Memory B cell (primary cell): Measurements from ENCODE around the gene CARS2.
A peak's percentile ranks its signal among the peaks of the same experiment; 100 is the strongest.
"Not testable (repeated sequence)": the region's sequence is repeated elsewhere in the genome, so short reads cannot be mapped to it uniquely, and the experiment has no call there.

Experiments
- ATAC-seq: fragments of 150-1000 bp; cut with Tn5 transposase; 2 replicates; pipeline ENCODE4 v1.10.0; 2021; ENCODE audit warnings: low read depth, mild to moderate bottlenecking, moderate library complexity
- DNase-seq, 2 donors: peaks; one replicate each; pipeline ENCODE4 v3.0.0; 2022; ENCODE audit warnings: low spot score in 2 of 2
- H3K27ac Mint-ChIP-seq: one replicate; pipeline ENCODE4 v1.8.0; 2022; ENCODE audit warnings: mild to moderate bottlenecking, moderate library complexity, mixed read lengths
- H3K27me3 Mint-ChIP-seq: one replicate; pipeline ENCODE4 v1.8.0; 2022; ENCODE audit warnings: mixed read lengths
- H3K36me3 Mint-ChIP-seq: one replicate; pipeline ENCODE4 v1.8.0; 2022; ENCODE audit warnings: mild to moderate bottlenecking, mixed read lengths
- H3K4me1 Mint-ChIP-seq: one replicate; pipeline ENCODE4 v1.8.0; 2022; ENCODE audit warnings: mixed read lengths
- H3K4me3 Mint-ChIP-seq: one replicate; pipeline ENCODE4 v1.8.0; 2022; ENCODE audit warnings: mild to moderate bottlenecking, moderate library complexity, mixed read lengths
- H3K9me3 Mint-ChIP-seq: one replicate; pipeline ENCODE4 v1.8.0; 2022; ENCODE audit warnings: mixed read lengths

CARS2 gene

DNA sequence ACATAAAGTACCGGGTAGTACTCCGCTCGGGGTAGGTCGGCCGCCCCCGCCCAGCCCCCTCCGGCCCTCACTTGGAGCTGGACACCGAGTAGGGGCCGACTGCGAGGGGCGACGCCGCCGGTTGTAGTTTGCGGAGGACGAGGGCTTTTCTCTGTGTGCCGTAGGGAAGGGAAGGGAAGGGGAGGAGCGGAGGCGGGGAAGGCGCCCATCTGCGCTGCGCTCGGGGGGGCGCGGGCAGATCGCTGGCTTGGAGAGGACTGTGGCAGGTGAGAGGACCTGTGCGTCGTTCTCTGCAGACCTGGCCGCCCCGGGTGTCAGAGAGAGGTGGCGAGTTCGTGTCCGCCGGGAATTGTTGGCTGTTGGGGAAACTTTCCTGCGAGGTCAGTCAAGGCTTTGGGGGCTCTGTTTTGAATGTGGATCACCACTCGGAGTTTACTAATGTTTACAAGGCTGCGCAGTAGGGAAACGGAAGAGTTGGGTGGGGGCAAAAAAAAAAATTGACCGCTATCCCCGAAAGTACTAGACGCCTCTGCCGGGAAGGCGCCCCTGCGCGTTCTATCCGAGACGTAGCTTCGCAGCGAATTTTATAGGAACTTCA is 9.0 kb upstream of the CARS2 start:
- peaks cover 25% of the 10 kb centered on the region for H3K4me1 Mint-ChIP-seq
- ATAC-seq, result no peak
- DNase-seq, result peak in 1 of 2 donors; percentile 33

DNA sequence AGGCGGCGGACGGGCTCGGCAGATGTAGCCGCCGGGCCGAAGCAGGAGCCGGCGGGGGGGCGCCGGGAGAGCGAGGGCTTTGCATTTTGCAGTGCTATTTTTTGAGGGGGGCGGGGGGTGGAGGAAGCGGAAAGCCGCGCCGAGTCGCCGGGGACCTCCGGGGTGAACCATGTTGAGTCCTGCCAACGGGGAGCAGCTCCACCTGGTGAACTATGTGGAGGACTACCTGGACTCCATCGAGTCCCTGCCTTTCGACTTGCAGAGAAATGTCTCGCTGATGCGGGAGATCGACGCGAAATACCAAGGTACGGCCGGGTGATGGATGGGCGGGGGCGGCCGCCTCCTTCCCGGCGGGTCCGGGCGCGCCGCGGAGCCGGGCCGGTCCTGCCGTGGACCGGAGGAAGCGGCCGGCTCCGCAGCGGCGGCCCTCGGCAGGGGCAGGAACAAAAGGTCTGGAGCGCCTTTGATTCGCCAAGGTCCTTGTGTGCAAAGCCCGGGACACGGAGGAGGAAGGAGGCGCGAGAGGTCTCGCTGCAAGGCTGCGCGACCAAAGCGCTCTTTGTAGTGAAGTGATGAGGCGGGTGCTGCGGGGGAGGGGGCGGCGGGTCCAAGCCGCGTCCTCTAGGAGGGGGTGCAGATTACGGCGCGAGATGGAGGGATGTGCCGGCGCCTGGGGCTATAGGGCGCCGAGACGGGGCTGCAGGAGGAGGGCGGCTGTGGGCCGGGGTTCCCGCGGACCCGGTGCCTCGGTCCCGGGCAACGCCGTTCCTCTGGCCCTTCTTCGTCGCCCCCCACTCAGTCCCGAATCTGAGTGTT is 8.3 kb upstream of the CARS2 start:
- Mint-ChIP-seq H3K27ac (peak overlapping the region; percentile 95), H3K27me3 (no peaks in the 10 kb centered on the region), H3K4me1 (peaks cover 22% of the 10 kb centered on the region), H3K4me3 (peak overlapping the region; percentile 97), H3K9me3 (no peaks in the 10 kb centered on the region), H3K36me3 (peaks cover 2% of the 10 kb centered on the region)
- DNase-seq (peak; percentile 59 to 63), ATAC-seq (peak; percentile 7)

More for the DNA sequence above, 9.0 kb upstream of the CARS2 start:
- peak overlapping the region; percentile 97 for H3K4me3 Mint-ChIP-seq
- no peaks in the 10 kb centered on the region for H3K9me3 Mint-ChIP-seq
- no peaks in the 10 kb centered on the region for H3K27me3 Mint-ChIP-seq
- peak overlapping the region; percentile 95 for H3K27ac Mint-ChIP-seq
- H3K36me3 Mint-ChIP-seq, result peaks cover 5% of the 10 kb centered on the region

DNA sequence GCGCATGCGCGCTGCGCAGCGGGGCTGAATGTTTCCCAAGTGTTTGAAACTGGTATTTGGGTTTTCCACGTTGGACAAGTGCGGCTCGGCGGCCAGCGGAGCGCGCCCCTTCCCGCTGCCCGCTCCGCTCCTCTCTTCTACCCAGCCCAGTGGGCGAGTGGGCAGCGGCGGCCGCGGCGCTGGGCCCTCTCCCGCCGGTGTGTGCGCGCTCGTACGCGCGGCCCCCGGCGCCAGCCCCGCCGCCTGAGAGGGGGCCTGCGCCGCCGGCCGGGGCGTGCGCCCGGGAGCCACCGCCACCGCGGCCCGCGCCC is 7.7 kb upstream of the CARS2 start, which contains the start of gene ING1:
ING1 (plus strand) TSS at position 59 of the 311 bp plus-strand sequence. CDS start 450 bp downstream, outside the sequence.
- Mint-ChIP-seq H3K4me1 (peaks cover 19% of the 10 kb centered on the region), H3K36me3 (no peaks in the 10 kb centered on the region), H3K9me3 (no peaks in the 10 kb centered on the region), H3K27me3 (no peaks in the 10 kb centered on the region), H3K4me3 (peak within 1 kb of the TSS; percentile 100), H3K27ac (peak within 1 kb of the TSS; percentile 96)
- DNase-seq (no peak), ATAC-seq (no peak)

DNA sequence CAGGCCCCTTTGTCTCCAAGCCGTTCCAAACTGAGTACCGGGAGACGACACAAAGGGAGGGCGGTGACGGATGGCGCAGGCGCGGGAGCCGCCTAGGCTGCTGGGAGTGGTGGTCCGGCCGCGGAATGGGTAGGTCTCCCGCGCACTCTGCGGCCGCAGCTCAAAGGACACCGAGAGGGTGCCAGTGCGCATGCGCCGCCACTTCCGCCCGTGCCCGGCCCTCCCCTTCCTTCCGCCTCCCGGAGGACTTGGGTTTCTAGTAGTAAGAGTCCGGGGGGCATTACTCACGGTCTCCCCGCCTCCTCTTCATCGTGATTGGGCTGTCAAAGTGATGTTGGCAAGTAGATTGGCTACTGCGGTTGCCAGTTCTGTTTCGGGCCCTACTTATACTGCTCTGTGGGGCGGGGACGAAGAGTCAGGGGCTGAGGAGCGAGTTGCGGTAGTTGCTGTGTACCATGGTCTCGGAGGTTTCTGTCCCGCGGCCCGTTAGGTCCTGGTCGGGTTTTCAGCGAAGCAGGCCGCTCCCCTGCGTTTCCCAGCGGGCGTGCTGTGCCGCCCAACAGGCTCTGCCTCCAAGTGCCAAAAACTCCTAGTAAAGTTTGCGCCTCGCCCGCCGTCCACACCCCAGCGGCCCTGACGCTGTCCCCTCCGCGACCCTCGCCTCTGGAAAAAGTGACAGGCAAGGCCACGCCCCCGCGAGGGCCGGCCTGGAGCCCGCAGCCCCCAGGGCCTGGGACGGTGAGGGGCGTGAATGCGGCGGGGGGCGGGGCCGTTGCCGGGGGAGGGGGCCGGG is 7.1 kb upstream of the CARS2 start:
- Mint-ChIP-seq H3K27ac (peak overlapping the region; percentile 96), H3K36me3 (no peaks in the 10 kb centered on the region), H3K9me3 (no peaks in the 10 kb centered on the region), H3K27me3 (no peaks in the 10 kb centered on the region), H3K4me3 (peak overlapping the region; percentile 100), H3K4me1 (peaks cover 17% of the 10 kb centered on the region)
- ATAC-seq (peak; percentile 57), DNase-seq (peak; percentile 96 to 99)

DNA sequence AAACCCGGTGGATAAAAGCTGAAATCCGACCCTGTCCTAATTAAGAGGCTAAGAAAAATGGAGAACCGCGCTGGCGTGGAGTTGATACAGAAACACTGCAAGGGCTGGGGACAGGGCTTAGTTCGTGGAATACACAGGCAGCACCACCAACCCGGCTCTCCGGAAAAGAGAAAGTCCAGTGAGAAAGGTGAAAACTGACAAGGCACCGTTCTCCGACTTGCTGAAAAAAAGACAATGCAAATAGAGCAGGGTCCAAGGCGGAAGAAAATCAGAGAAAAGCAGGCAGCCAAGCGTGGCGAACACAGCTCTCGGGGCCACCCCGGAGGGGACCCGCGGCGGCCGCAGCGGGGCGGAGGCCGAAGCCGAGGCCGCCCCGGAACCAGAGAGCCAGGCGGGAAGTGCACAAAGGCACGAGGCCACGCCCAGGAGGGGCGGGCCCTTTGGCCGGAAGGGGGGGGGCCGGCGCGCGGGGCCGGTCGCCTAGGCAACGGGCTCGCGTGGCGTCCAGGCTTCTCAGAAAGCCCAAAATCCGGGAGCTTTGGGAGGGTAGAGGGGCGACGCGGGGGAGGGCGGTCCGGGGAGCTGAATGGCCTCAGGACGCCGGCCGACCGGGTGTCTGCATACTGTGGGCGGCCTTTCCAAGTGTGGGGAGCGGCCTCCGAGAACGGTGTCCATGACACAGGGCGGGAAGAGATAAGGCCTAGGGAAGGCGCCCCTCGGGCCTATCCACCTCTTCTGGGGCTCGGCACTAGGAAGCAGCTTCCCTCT is 6.3 kb upstream of the CARS2 start:
- peak; percentile 78 to 89 for DNase-seq
- Mint-ChIP-seq H3K4me1 (peaks cover 11% of the 10 kb centered on the region), H3K9me3 (no peaks in the 10 kb centered on the region), H3K4me3 (peak overlapping the region; percentile 100), H3K27ac (peak overlapping the region; percentile 96), H3K36me3 (no peaks in the 10 kb centered on the region), H3K27me3 (no peaks in the 10 kb centered on the region)
- ATAC-seq, result peak; percentile 30

DNA sequence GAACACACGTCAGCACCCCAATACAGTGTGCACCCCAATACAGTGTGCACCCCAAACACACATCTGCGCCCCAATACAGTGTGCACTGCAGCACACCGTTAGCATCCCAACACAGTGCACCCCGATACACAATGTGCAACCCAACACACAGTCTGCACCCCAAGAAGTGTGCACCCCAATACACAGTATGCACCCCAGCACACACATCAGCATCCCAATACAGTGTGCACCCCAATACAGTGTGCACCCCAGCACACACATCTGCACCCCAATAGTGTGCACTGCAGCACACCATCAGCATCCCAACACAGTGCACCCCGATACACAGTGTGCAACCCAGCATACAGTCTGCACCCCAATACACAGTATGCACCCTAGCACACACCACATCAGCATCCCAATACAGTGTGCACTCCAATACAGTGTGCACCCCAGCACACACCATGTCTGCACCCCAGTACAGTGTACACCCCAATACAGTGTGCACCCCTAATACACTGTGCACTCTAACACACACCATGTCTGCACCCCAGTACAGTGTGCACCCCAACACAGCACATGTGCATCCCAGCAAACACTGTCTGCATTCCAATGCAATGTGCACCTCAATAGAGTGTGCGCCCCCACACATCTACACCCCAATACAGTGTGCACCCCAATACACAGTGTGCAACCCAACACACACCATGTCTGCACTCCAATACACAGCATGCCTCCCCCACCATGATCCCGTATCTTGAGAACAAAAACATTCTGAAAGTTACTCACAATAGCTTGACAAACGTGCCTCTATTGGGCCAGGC is 855 bp upstream of the CARS2 start:
- H3K4me1 Mint-ChIP-seq, result peaks cover 29% of the 10 kb centered on the region
- H3K9me3 Mint-ChIP-seq, result no peaks in the 10 kb centered on the region
- peak overlapping the region; percentile 83 for H3K27ac Mint-ChIP-seq
- H3K4me3 Mint-ChIP-seq, result peak overlapping the region; percentile 91
- peaks cover 8% of the 10 kb centered on the region for H3K36me3 Mint-ChIP-seq
- DNase-seq, result no peak
- H3K27me3 Mint-ChIP-seq, result no peaks in the 10 kb centered on the region
- ATAC-seq, result no peak

DNA sequence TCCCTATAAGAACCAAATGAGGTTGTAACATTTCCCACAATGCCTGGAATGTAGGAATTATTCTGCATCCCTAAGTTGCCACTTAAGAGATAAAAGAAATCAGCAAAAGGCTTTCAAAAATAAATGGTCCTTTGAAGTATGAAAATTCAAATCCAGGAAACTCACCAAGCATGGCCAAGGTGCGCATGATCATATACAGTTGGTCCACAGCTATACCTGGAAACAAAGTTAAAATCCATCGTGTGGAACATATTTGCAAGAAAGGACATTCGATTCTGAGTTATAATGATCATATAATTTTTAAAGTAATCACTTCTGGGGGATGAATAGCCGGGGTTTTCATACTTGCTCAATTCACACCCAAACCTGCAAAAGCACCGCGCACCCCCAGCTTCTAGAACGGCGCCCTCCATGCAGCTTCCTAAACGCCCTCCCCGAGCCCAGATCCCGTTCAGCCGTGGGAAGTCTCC is 525 bp downstream of the CARS2 start:
- H3K36me3 Mint-ChIP-seq, result peaks cover 10% of the 10 kb centered on the region
- H3K4me1 Mint-ChIP-seq, result peaks cover 26% of the 10 kb centered on the region
- ATAC-seq (no peak), DNase-seq (no peak)
- H3K9me3 Mint-ChIP-seq, result no peaks in the 10 kb centered on the region
- H3K27me3 Mint-ChIP-seq, result no peaks in the 10 kb centered on the region
- H3K4me3 Mint-ChIP-seq, result peak overlapping the region; percentile 91
- peak overlapping the region; percentile 83 for H3K27ac Mint-ChIP-seq

DNA sequence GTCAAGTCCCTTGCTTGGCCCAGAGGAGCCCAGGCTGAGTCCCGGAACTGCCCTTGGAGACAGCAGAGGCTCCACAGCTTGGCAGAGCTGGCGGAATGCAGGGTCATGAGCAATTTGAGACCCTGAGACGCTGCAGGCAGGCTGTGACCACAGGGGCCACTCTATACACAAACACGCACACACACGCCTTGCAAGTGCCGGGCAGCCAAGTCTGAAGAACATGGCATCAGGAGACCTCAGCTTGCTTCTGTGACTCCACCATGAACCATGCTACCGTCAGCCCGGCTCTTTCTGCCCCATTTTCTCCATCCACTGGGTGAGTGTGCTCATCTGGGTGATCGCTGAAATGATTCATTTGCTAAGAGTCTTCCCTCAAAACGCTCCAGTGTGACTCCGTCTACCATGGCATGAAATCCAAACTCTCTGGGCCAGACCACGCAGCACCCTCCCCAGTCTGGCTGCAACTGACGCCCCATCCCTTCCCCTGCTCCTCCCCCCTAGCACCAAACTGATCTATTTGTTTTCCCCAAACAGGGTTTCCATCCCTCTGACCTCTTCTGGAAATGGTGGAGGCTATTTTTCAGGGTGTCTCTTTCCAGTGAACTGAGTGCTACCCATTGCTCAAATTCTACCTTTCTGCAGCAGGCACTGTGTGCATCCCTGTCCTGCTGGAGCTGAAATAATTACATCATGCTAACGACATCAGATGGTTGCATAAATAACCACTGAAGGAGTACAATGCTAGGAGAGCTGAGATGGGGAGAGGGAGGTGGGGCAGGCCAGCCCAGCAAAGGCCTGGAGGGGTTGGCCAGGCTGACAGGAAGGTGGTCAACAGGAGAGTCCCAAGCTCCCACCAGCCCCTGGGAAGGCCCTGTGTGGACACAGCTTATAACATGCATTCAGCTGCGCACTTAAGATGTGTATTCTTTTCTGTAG is 3.1 kb downstream of the CARS2 start:
- H3K27me3 Mint-ChIP-seq, result no peaks in the 10 kb centered on the region
- DNase-seq (no peak), ATAC-seq (no peak)
- H3K9me3 Mint-ChIP-seq, result no peaks in the 10 kb centered on the region
- H3K27ac Mint-ChIP-seq, result peak overlapping the region; percentile 62
- H3K4me1 Mint-ChIP-seq, result peaks cover 35% of the 10 kb centered on the region
- H3K4me3 Mint-ChIP-seq, result peak overlapping the region; percentile 41
- H3K36me3 Mint-ChIP-seq, result peaks cover 26% of the 10 kb centered on the region

DNA sequence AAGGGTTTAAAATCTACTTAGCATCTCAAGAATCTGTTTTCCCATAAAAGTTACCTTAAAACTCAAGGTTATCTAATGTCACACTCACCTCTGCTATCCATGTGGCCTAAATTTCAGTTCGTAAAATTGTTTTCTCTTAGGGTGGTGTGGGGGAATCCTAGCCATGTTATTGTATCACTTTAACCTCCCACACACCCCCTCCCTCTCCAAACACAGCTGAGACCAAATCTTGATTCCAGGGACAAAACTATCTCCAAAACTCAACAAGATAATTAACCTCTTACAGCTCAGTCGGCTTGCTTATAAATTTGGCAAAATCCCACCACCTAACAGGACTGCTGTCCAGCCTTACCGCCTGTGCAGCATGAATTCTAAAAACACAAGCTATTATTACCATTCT is 3.8 kb downstream of the CARS2 start:
- Mint-ChIP-seq H3K4me3 (no peak overlapping the region), H3K27me3 (no peaks in the 10 kb centered on the region), H3K27ac (peak overlapping the region; percentile 62), H3K36me3 (peaks cover 27% of the 10 kb centered on the region), H3K4me1 (peaks cover 37% of the 10 kb centered on the region), H3K9me3 (no peaks in the 10 kb centered on the region)
- ATAC-seq, result no peak
- DNase-seq, result no peak

DNA sequence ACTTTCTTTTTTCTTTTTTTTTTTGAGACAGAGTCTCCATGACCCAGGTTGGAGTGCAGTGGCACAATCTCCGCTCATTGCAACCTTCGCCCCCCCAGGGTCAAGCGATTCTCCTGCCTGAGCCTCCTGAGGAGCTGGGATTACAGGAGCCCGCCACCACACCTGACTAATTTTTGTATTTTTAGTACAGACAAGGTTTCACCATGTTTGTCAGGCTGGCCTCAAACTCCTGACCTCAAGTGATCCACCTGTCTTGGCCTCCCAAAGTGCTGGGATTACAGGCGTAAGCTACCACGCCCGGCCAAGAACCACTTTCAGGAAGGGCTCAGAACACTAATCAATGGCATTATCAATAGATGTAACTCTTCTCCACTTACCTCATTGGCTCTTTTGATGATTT is 4.9 kb downstream of the CARS2 start:
- H3K27me3 Mint-ChIP-seq, result not testable (repeated sequence)
- H3K36me3 Mint-ChIP-seq, result peaks cover 32% of the 10 kb centered on the region
- peaks cover 33% of the 10 kb centered on the region for H3K4me1 Mint-ChIP-seq

DNA sequence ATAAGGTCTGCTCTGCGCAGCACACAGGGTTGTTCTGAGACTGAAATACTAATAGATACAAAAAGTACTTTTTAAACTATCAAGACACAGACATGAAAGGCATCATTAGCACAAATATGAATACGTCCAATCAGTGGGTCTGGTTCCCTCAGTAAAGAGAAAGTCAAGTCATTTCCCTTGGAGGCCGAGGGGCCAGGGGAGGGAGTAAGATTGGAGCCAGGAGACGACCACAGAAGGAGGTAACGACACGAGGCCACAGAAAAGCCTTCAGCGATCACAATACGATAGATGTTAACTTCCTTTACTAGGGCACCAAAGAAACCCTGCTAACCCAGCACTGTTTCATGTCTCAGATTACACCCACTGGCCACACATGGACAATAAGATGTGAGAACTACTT is 5.3 kb downstream of the CARS2 start:
- no peak for ATAC-seq
- H3K27me3 Mint-ChIP-seq, result no peaks in the 10 kb centered on the region
- no peak overlapping the region for H3K27ac Mint-ChIP-seq
- H3K9me3 Mint-ChIP-seq, result no peaks in the 10 kb centered on the region
- H3K4me1 Mint-ChIP-seq, result peaks cover 33% of the 10 kb centered on the region
- no peak for DNase-seq
- no peak overlapping the region for H3K4me3 Mint-ChIP-seq
- H3K36me3 Mint-ChIP-seq, result peaks cover 32% of the 10 kb centered on the region

More for the DNA sequence above, 4.9 kb downstream of the CARS2 start:
- H3K27ac Mint-ChIP-seq, ATAC-seq, H3K4me3 Mint-ChIP-seq, DNase-seq, H3K9me3 Mint-ChIP-seq: not testable (repeated sequence)

DNA sequence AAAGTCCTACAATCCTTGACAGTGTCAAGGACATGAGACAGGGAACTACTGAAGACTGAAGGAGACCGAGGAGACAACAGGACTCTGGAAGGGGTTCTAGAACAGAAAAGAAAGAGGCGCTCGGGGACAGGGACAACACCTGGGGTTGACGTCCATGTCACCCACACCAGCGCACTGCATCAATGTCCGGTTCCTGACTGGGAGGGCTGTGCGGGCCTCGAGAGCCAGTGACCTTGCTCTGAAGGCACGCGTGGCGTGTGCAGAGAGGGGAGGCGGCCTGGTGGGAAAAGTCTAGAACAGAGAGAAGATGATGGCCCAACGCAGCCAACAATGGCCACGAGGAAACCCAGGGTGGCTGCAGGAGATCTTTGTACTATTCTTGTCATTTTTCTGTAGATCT is 5.7 kb downstream of the CARS2 start:
- Mint-ChIP-seq H3K27ac (no peak overlapping the region), H3K4me3 (no peak overlapping the region), H3K27me3 (no peaks in the 10 kb centered on the region), H3K9me3 (no peaks in the 10 kb centered on the region), H3K4me1 (peaks cover 33% of the 10 kb centered on the region), H3K36me3 (peaks cover 34% of the 10 kb centered on the region)
- DNase-seq, result no peak
- ATAC-seq, result no peak
